ENCODE results near the gene MPC1L.
"Not testable (repeated sequence)": the region's sequence is repeated elsewhere in the genome, so short reads cannot be mapped to it uniquely, and the experiment has no call there.

GRCh38 chrX:40589616-40590321, 33.5 kb upstream of the MPC1L start:
- TF ChIP-seq CTCF, POLR2A (IDR thresholded peaks at IDR 0.05): not testable (repeated sequence)
